Smooth muscle cell (in vitro differentiated cells): ENCODE measurements around the gene DNMT3A. TPM values are rescaled to one million over a fixed set of nuclear protein-coding genes. Genes with fewer than 3 reads are reported as not detected.

Source experiments
- DNase-seq: peaks from one replicate; lab custom pipeline; 2025; ENCODE audit not compliant: unreplicated experiment; lab: John Stamatoyannopoulos, UW
- H2AFZ ChIP-seq: fragments of 200-600 bp; sonication (generic); 2 replicates; pipeline ENCODE4 v1.6.0; 2016; ENCODE audit warnings: antibody characterized with exemption, low read depth, mild to moderate bottlenecking
- H3F3A ChIP-seq: fragments of 200-600 bp; sonication (generic); 2 replicates; pipeline ENCODE4 v1.6.0; 2017; ENCODE audit warnings: antibody characterized with exemption, low read depth
- H3K27ac ChIP-seq: fragments of 200-600 bp; sonication (generic); 2 replicates; pipeline ENCODE4 v1.5.1; 2016; ENCODE audit warnings: low read depth, mild to moderate bottlenecking
- H3K27me3 ChIP-seq: fragments of 200-600 bp; sonication (generic); 2 replicates; pipeline ENCODE4 v1.6.1; 2016; ENCODE audit warnings: low read depth, mild to moderate bottlenecking
- H3K36me3 ChIP-seq: fragments of 200-600 bp; sonication (generic); 2 replicates; pipeline ENCODE4 v1.5.1; 2016; ENCODE audit warnings: low read depth
- H3K4me1 ChIP-seq: fragments of 200-600 bp; sonication (generic); 2 replicates; pipeline ENCODE4 v1.5.1; 2016; ENCODE audit warnings: low read depth
- H3K4me2 ChIP-seq: fragments of 200-600 bp; sonication (generic); 2 replicates; pipeline ENCODE4 v1.6.0; 2016; ENCODE audit warnings: mild to moderate bottlenecking
- H3K4me3 ChIP-seq: fragments of 200-600 bp; sonication (generic); 2 replicates; pipeline ENCODE4 v1.5.1; 2016; ENCODE audit warnings: mild to moderate bottlenecking
- H3K79me2 ChIP-seq: fragments of 200-600 bp; sonication (generic); 2 replicates; pipeline ENCODE4 v1.6.0; 2016; ENCODE audit warnings: low read depth, mild to moderate bottlenecking
- H3K9ac ChIP-seq: fragments of 200-600 bp; sonication (generic); 2 replicates; pipeline ENCODE4 v1.6.0; 2016; ENCODE audit warnings: low read depth
- H3K9me3 ChIP-seq: fragments of 200-600 bp; sonication (generic); replicated peaks from 2 replicates; pipeline ENCODE4 v1.5.1; 2016; ENCODE audit warnings: low read depth
- H4K20me1 ChIP-seq: fragments of 200-600 bp; sonication (generic); 2 replicates; pipeline ENCODE4 v1.6.0; 2016; ENCODE audit warnings: low read depth
- CTCF ChIP-seq: fragments of 200-600 bp; sonication (generic); IDR thresholded peaks from 2 replicates; pipeline ENCODE4 v1.5.1; 2017; ENCODE audit warnings: borderline replicate concordance, mild to moderate bottlenecking, antibody characterized with exemption; ENCODE audit not compliant: insufficient read depth, poor library complexity, severe bottlenecking
- WGBS: methylation state at CpG from one replicate; pipeline ENCODE4 v1.1.7; 2016; ENCODE audit warnings: low lambda C conversion rate; 5-methylcytosine and 5-hydroxymethylcytosine counted together
- polyA plus RNA-seq: library from polyadenylated mRNA; unstranded; fragments of >200 nt; fragmentation: Nextera tagmentation; extraction: Ambion mirVana; gene quantifications from 2 replicates; pipeline ENCODE4 v1.2.1, GENCODE V29; 2016
- total RNA-seq: library from RNA; depleted of rRNA; stranded (reverse); fragments of >200 nt; gene quantifications from 2 replicates; pipeline ENCODE4 v1.2.3, GENCODE V29; 2014

Gene DNMT3A
- total and polyA plus RNA-seq, 2 experiments from 2014 or later: 16.4 to 19.9 TPM

- no peaks in the 10 kb centered on the region for H3K27me3 ChIP-seq
- H3K4me2 ChIP-seq: no peak overlapping the region
- H3K9me3 ChIP-seq: no peaks in the 10 kb centered on the region
- 88% methylated on average over 12 of the region's 12 CpGs for WGBS
- no peaks in the 10 kb centered on the region for H4K20me1 ChIP-seq
- no peak overlapping the region for H3K9ac ChIP-seq
- H2AFZ ChIP-seq: no peak overlapping the region
- peaks cover 4% of the 10 kb centered on the region for H3K4me1 ChIP-seq
- no peaks in the 10 kb centered on the region for H3K36me3 ChIP-seq
- no peak overlapping the region for H3K27ac ChIP-seq
- DNase-seq: no peak
- TF ChIP-seq CTCF: no peak
- no peaks in the 10 kb centered on the region for H3K79me2 ChIP-seq
- H3K4me3 ChIP-seq: no peak overlapping the region
- no peaks in the 10 kb centered on the region for H3F3A ChIP-seq
These were observed 39.1 kb upstream of the DNMT3A start for GRCh38 chr2:25380586-25381375.

- no peaks in the 10 kb centered on the region for H3K9me3 ChIP-seq
- 94% methylated on average over 5 of the region's 5 CpGs for WGBS
- H4K20me1 ChIP-seq: no peaks in the 10 kb centered on the region
- no peak for DNase-seq
- no peak overlapping the region for H3K4me3 ChIP-seq
- no peak overlapping the region for H2AFZ ChIP-seq
- H3K79me2 ChIP-seq: no peaks in the 10 kb centered on the region
- no peaks in the 10 kb centered on the region for H3K27me3 ChIP-seq
- no peaks in the 10 kb centered on the region for H3F3A ChIP-seq
- H3K36me3 ChIP-seq: no peaks in the 10 kb centered on the region
- peaks cover 4% of the 10 kb centered on the region for H3K4me1 ChIP-seq
- no peak for TF ChIP-seq CTCF
- H3K27ac ChIP-seq: no peak overlapping the region
- H3K9ac ChIP-seq: no peak overlapping the region
- no peak overlapping the region for H3K4me2 ChIP-seq
These were observed 38.3 kb upstream of the DNMT3A start for GRCh38 chr2:25380023-25380422.

- Histone ChIP-seq H3K9ac (no peak overlapping the region), H3K4me3 (no peak overlapping the region), H3K27me3 (no peaks in the 10 kb centered on the region), H3K27ac (no peak overlapping the region), H3K4me1 (peaks cover 4% of the 10 kb centered on the region), H3K79me2 (no peaks in the 10 kb centered on the region), H3K36me3 (no peaks in the 10 kb centered on the region), H3K4me2 (no peak overlapping the region), H3K9me3 (no peaks in the 10 kb centered on the region), H3F3A (no peaks in the 10 kb centered on the region), H4K20me1 (no peaks in the 10 kb centered on the region), H2AFZ (no peak overlapping the region)
- no peak for TF ChIP-seq CTCF
- no peak for DNase-seq
- WGBS: 95% methylated on average over 6 of the region's 6 CpGs
These were observed 37.8 kb upstream of the DNMT3A start for GRCh38 chr2:25379535-25379934.
